ENCODE results near the gene TTBK1.

DNA sequence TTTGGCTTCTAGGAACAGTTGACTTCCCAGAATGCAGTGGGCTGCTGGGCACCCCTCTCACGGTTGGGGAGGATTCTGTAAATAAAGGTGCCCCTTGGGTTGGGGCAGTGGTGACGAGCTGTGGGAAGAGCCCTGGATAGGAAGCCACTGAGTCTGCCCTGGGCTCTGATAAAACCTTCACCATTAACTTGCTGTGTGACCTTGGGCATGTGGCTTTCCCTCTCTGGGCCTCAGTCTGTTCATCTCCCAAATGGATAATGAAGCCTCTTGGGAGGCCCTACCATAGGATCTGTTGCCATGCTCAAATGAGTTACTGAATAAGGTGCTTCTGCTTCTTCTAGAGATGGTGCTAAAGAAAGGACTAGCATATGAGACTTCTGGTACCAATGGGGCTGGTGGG lies 61.6 kb downstream of the TTBK1 start:
- no peak for TF ChIP-seq JUND (IDR thresholded peaks at IDR 0.05)
- TF ChIP-seq RCOR1 (IDR thresholded peaks at IDR 0.05; ENCODE audit: low read length): no peak
- TF ChIP-seq, protein P1, sequence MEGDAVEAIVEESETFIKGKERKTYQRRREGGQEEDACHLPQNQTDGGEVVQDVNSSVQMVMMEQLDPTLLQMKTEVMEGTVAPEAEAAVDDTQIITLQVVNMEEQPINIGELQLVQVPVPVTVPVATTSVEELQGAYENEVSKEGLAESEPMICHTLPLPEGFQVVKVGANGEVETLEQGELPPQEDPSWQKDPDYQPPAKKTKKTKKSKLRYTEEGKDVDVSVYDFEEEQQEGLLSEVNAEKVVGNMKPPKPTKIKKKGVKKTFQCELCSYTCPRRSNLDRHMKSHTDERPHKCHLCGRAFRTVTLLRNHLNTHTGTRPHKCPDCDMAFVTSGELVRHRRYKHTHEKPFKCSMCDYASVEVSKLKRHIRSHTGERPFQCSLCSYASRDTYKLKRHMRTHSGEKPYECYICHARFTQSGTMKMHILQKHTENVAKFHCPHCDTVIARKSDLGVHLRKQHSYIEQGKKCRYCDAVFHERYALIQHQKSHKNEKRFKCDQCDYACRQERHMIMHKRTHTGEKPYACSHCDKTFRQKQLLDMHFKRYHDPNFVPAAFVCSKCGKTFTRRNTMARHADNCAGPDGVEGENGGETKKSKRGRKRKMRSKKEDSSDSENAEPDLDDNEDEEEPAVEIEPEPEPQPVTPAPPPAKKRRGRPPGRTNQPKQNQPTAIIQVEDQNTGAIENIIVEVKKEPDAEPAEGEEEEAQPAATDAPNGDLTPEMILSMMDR (IDR thresholded peaks at IDR 0.05): no peak
- TF ChIP-seq SMC3 (IDR thresholded peaks at IDR 0.05; ENCODE audit: low read depth, low read length): no peak
- TF ChIP-seq EZH2phosphoT487 (IDR thresholded peaks at IDR 0.05; ENCODE audit: borderline replicate concordance, low read depth): no peak
- TF ChIP-seq, protein P2, sequence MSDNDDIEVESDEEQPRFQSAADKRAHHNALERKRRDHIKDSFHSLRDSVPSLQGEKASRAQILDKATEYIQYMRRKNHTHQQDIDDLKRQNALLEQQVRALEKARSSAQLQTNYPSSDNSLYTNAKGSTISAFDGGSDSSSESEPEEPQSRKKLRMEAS (IDR thresholded peaks at IDR 0.05; ENCODE audit: low read depth): no peak
- no peak for TF ChIP-seq RFX5 (IDR thresholded peaks at IDR 0.05; ENCODE audit: low read length)
- TF ChIP-seq MXI1 (IDR thresholded peaks at IDR 0.05; ENCODE audit: low read depth, low read length): no peak
- TF ChIP-seq RAD21 (IDR thresholded peaks at IDR 0.05; ENCODE audit: low read length): no peak
- TF ChIP-seq, protein P3, sequence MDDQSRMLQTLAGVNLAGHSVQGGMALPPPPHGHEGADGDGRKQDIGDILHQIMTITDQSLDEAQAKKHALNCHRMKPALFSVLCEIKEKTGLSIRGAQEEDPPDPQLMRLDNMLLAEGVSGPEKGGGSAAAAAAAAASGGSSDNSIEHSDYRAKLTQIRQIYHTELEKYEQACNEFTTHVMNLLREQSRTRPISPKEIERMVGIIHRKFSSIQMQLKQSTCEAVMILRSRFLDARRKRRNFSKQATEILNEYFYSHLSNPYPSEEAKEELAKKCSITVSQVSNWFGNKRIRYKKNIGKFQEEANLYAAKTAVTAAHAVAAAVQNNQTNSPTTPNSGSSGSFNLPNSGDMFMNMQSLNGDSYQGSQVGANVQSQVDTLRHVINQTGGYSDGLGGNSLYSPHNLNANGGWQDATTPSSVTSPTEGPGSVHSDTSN (IDR thresholded peaks at IDR 0.05): no peak
- TF ChIP-seq POLR2AphosphoS5 (IDR thresholded peaks at IDR 0.05; ENCODE audit: low read depth, low read length): no peak
- TF ChIP-seq, protein P4, sequence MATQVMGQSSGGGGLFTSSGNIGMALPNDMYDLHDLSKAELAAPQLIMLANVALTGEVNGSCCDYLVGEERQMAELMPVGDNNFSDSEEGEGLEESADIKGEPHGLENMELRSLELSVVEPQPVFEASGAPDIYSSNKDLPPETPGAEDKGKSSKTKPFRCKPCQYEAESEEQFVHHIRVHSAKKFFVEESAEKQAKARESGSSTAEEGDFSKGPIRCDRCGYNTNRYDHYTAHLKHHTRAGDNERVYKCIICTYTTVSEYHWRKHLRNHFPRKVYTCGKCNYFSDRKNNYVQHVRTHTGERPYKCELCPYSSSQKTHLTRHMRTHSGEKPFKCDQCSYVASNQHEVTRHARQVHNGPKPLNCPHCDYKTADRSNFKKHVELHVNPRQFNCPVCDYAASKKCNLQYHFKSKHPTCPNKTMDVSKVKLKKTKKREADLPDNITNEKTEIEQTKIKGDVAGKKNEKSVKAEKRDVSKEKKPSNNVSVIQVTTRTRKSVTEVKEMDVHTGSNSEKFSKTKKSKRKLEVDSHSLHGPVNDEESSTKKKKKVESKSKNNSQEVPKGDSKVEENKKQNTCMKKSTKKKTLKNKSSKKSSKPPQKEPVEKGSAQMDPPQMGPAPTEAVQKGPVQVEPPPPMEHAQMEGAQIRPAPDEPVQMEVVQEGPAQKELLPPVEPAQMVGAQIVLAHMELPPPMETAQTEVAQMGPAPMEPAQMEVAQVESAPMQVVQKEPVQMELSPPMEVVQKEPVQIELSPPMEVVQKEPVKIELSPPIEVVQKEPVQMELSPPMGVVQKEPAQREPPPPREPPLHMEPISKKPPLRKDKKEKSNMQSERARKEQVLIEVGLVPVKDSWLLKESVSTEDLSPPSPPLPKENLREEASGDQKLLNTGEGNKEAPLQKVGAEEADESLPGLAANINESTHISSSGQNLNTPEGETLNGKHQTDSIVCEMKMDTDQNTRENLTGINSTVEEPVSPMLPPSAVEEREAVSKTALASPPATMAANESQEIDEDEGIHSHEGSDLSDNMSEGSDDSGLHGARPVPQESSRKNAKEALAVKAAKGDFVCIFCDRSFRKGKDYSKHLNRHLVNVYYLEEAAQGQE (IDR thresholded peaks at IDR 0.05; ENCODE audit: low read depth, low read length): no peak
